Measurements from ENCODE around the gene F2R. TPM values are rescaled to one million over a fixed set of nuclear protein-coding genes. Genes with fewer than 3 reads are reported as not detected.
"Not testable (repeated sequence)": the region's sequence is repeated elsewhere in the genome, so short reads cannot be mapped to it uniquely, and the experiment has no call there.

F2R gene
- polyA plus RNA-seq, 1 donor (not counting 4 experiments of a cell fraction or from before 2014, with no cell fraction given) = 56.8 TPM

DNA sequence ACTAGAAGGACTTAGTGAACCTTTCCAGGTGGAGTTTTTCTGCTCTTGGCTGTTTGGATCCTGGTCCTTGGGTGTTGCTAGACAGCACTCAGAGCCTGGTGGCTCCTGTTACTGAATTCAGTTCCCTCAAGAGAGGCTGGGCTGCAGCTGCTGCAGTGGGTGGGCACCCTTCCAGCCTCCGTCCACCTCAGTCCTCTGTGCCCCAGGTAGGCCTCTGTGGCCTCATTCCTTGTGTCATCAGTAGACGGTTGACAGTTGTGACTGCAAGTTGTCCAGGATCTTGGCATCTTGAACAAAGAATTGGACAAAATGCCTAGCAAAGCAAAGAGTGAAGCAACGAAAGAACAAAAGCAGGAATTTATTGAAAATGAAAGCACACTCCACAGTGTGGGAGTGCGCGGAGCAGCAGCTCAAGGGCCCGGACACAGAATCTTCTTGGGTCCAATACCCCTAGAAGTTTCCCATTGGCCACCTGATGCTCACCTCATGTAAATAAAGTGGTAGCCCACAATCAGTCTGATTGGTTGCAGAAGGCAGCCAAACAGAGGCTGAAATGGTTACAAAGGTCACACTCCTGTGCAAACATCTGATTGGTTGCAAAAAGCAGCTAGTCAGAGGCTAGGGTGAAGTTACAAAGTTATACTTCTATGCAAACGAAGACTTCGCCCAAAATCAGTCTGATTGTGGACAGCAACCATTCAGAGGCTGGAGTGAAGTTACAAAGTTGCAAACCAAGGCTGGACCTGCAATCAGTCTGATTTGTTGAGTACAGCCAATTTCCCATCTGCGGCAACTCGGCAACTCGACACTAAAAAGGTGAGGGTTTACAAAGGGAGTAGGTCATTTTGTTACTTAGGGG, 40.1 kb downstream of the F2R start:
- peaks cover 16% of the 10 kb centered on the region for H3K4me1 ChIP-seq (ENCODE audit: control insufficient read depth, extremely low read depth, insufficient read depth, low read length)
- no peaks in the 10 kb centered on the region for H3K36me3 ChIP-seq (ENCODE audit: control insufficient read depth in 2 of 2, extremely low read depth in 1 of 2, insufficient read depth in 2 of 2, low read length in 2 of 2)
- no peaks in the 10 kb centered on the region for H3K9me3 ChIP-seq (ENCODE audit: control insufficient read depth, low read depth, low read length)
- no peaks in the 10 kb centered on the region for H3K79me2 ChIP-seq (ENCODE audit: control insufficient read depth, insufficient read depth, low read length)
- H3K4me3 ChIP-seq (ENCODE audit: control insufficient read depth in 2 of 3, extremely low read depth in 1 of 3, insufficient read depth in 2 of 3, low read depth in 1 of 3, low read length in 3 of 3) = no peak overlapping the region
- no peak for FAIRE-seq
- no peak for TF ChIP-seq EZH2 (IDR thresholded peaks at IDR 0.05; ENCODE audit: low read length)
- TF ChIP-seq, protein P1, sequence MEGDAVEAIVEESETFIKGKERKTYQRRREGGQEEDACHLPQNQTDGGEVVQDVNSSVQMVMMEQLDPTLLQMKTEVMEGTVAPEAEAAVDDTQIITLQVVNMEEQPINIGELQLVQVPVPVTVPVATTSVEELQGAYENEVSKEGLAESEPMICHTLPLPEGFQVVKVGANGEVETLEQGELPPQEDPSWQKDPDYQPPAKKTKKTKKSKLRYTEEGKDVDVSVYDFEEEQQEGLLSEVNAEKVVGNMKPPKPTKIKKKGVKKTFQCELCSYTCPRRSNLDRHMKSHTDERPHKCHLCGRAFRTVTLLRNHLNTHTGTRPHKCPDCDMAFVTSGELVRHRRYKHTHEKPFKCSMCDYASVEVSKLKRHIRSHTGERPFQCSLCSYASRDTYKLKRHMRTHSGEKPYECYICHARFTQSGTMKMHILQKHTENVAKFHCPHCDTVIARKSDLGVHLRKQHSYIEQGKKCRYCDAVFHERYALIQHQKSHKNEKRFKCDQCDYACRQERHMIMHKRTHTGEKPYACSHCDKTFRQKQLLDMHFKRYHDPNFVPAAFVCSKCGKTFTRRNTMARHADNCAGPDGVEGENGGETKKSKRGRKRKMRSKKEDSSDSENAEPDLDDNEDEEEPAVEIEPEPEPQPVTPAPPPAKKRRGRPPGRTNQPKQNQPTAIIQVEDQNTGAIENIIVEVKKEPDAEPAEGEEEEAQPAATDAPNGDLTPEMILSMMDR (optimal IDR thresholded peaks at IDR 0.05 in 1 of 3, IDR thresholded peaks at IDR 0.05 in 1 of 3, conservative IDR thresholded peaks at IDR 0.05 in 1 of 3; ENCODE audit: extremely low read depth in 1 of 3, insufficient read depth in 2 of 3, low read length in 3 of 3) = no peak
- no peak overlapping the region for H3K9ac ChIP-seq (ENCODE audit: control insufficient read depth, extremely low read depth, insufficient read depth, low read length)
- no peak overlapping the region for H2AFZ ChIP-seq (ENCODE audit: control insufficient read depth, low read length)
- H4K20me1 ChIP-seq (ENCODE audit: control insufficient read depth, extremely low read depth, insufficient read depth, low read length) = no peaks in the 10 kb centered on the region
- H3K27me3 ChIP-seq (ENCODE audit: control insufficient read depth, extremely low read depth, insufficient read depth, low read length) = no peaks in the 10 kb centered on the region
- no peak overlapping the region for H3K27ac ChIP-seq (ENCODE audit: control insufficient read depth, insufficient read depth, low read length)
- H3K9me1 ChIP-seq (ENCODE audit: control insufficient read depth, extremely low read depth, insufficient read depth, low read length) = no peaks in the 10 kb centered on the region
- no peak overlapping the region for H3K4me2 ChIP-seq (ENCODE audit: control insufficient read depth, extremely low read depth, insufficient read depth, low read depth, low read length)
- dilution Hi-C loops (cut with MboI; ENCODE audit: extremely low pct_ligation_motif_present, low sequenced_read_pairs) = no loop called here
- DNase-seq (ENCODE audit: low read depth, low spot score) = no peak

GRCh38 chr5:76757049-76757448, 41.1 kb downstream of the F2R start:
- TF ChIP-seq, protein P1 (optimal IDR thresholded peaks at IDR 0.05 in 1 of 3, IDR thresholded peaks at IDR 0.05 in 1 of 3, conservative IDR thresholded peaks at IDR 0.05 in 1 of 3; ENCODE audit: extremely low read depth in 1 of 3, insufficient read depth in 2 of 3, low read length in 3 of 3) = no peak
- no peak for TF ChIP-seq EZH2 (IDR thresholded peaks at IDR 0.05; ENCODE audit: low read length)
- H3K9me1 ChIP-seq (ENCODE audit: control insufficient read depth, extremely low read depth, insufficient read depth, low read length) = no peaks in the 10 kb centered on the region
- H3K4me2 ChIP-seq (ENCODE audit: control insufficient read depth, extremely low read depth, insufficient read depth, low read depth, low read length) = no peak overlapping the region
- no peak overlapping the region for H2AFZ ChIP-seq (ENCODE audit: control insufficient read depth, low read length)
- dilution Hi-C loops (cut with MboI; ENCODE audit: extremely low pct_ligation_motif_present, low sequenced_read_pairs) = no loop called here
- H3K27me3 ChIP-seq (ENCODE audit: control insufficient read depth, extremely low read depth, insufficient read depth, low read length) = no peaks in the 10 kb centered on the region
- FAIRE-seq (no peak), DNase-seq (ENCODE audit: low read depth, low spot score) (no peak)
- no peak overlapping the region for H3K27ac ChIP-seq (ENCODE audit: control insufficient read depth, insufficient read depth, low read length)
- no peaks in the 10 kb centered on the region for H3K79me2 ChIP-seq (ENCODE audit: control insufficient read depth, insufficient read depth, low read length)
- H3K4me1 ChIP-seq (ENCODE audit: control insufficient read depth, extremely low read depth, insufficient read depth, low read length) = peaks cover 14% of the 10 kb centered on the region
- no peaks in the 10 kb centered on the region for H3K9me3 ChIP-seq (ENCODE audit: control insufficient read depth, low read depth, low read length)
- no peaks in the 10 kb centered on the region for H4K20me1 ChIP-seq (ENCODE audit: control insufficient read depth, extremely low read depth, insufficient read depth, low read length)
- H3K9ac ChIP-seq (ENCODE audit: control insufficient read depth, extremely low read depth, insufficient read depth, low read length) = no peak overlapping the region
- no peaks in the 10 kb centered on the region for H3K36me3 ChIP-seq (ENCODE audit: control insufficient read depth in 2 of 2, extremely low read depth in 1 of 2, insufficient read depth in 2 of 2, low read length in 2 of 2)
- H3K4me3 ChIP-seq (ENCODE audit: control insufficient read depth in 2 of 3, extremely low read depth in 1 of 3, insufficient read depth in 2 of 3, low read depth in 1 of 3, low read length in 3 of 3) = no peak overlapping the region

GRCh38 chr5:76761118-76761517, 45.2 kb downstream of the F2R start:
- H3K9ac ChIP-seq (ENCODE audit: control insufficient read depth, extremely low read depth, insufficient read depth, low read length); H3K36me3 ChIP-seq (ENCODE audit: control insufficient read depth in 2 of 2, extremely low read depth in 1 of 2, insufficient read depth in 2 of 2, low read length in 2 of 2); DNase-seq (ENCODE audit: low read depth, low spot score); H2AFZ ChIP-seq (ENCODE audit: control insufficient read depth, low read length); H3K9me3 ChIP-seq (ENCODE audit: control insufficient read depth, low read depth, low read length); dilution Hi-C loops (cut with MboI; ENCODE audit: extremely low pct_ligation_motif_present, low sequenced_read_pairs); H4K20me1 ChIP-seq (ENCODE audit: control insufficient read depth, extremely low read depth, insufficient read depth, low read length); H3K79me2 ChIP-seq (ENCODE audit: control insufficient read depth, insufficient read depth, low read length); H3K4me3 ChIP-seq (ENCODE audit: control insufficient read depth in 2 of 3, extremely low read depth in 1 of 3, insufficient read depth in 2 of 3, low read depth in 1 of 3, low read length in 3 of 3); H3K9me1 ChIP-seq (ENCODE audit: control insufficient read depth, extremely low read depth, insufficient read depth, low read length); H3K27me3 ChIP-seq (ENCODE audit: control insufficient read depth, extremely low read depth, insufficient read depth, low read length); H3K4me2 ChIP-seq (ENCODE audit: control insufficient read depth, extremely low read depth, insufficient read depth, low read depth, low read length); FAIRE-seq: not testable (repeated sequence)
- Histone ChIP-seq H3K27ac (ENCODE audit: control insufficient read depth, insufficient read depth, low read length) (peak overlapping the region; percentile 17), H3K4me1 (ENCODE audit: control insufficient read depth, extremely low read depth, insufficient read depth, low read length) (peaks cover 25% of the 10 kb centered on the region)

Measured in keratinocyte (primary cell).